ENCODE measurements around the gene ASIC4. TPM values are rescaled to one million over a fixed set of nuclear protein-coding genes. Genes with fewer than 3 reads are reported as not detected.

The ASIC4 gene
- total RNA-seq, 1 experiment from 2014 or later, result 0.11 TPM

DNA sequence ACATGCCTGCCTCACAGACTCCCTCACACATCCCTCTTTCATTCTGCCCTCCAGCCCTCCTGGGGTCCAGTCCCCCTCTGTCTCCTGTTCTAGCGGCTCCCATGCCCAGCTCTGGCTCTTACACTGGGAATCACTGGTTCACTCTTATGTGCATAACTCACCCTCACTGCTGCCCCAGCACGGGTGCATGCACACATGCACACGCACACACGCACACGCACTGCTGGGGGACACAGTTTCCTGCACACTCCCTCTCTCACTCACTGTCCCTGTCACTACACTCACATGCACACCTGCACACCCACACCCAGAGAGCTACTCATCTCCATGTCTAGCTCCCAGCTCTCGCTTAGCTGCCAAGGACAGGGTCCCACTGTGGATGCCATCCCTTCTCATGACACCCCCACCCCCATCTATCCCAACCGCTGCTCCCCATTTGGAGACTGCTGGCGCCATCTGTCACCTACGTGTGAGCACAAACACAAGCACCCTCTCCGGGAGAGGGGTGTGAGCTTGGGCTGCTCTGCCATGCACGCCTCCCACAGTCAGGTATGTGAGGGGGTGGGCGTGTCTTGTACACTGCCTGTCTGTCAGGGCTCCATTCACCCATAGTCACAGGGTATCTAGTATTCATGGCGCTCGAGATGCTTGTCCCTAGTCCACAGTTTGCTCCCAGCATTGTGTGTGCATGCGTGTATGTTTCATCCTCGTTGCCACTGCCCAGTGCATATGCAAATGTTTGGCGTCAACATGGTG, 1.8 kb downstream of the ASIC4 start:
- Histone ChIP-seq H3K27ac (ENCODE audit: low read length) (no peak overlapping the region), H3K4me1 (ENCODE audit: insufficient read depth, low read length) (peaks cover 3% of the 10 kb centered on the region; the same call in 1 of the 2 replicates), H3K79me2 (ENCODE audit: low read length) (no peaks in the 10 kb centered on the region), H3K9me3 (ENCODE audit: low read length) (no peaks in the 10 kb centered on the region), H3K4me2 (ENCODE audit: low read length) (no peak overlapping the region), H3K27me3 (ENCODE audit: low read length) (peaks cover 37% of the 10 kb centered on the region), H3K9ac (ENCODE audit: low read length) (no peak overlapping the region), H3K9me2 (replicated peaks; ENCODE audit: low read length) (no peaks in the 10 kb centered on the region), H3K4me3 (ENCODE audit: low read length) (no peak overlapping the region), H4K20me1 (ENCODE audit: low read length) (no peaks in the 10 kb centered on the region), H3K36me3 (ENCODE audit: low read depth, low read length) (no peaks in the 10 kb centered on the region), H3F3A (ENCODE audit: low read length, unreplicated experiment) (no peaks in the 10 kb centered on the region), H2AFZ (ENCODE audit: low read length) (no peak overlapping the region)
- TF ChIP-seq EZH2phosphoT487 (IDR thresholded peaks at IDR 0.05; ENCODE audit: borderline replicate concordance, low read length), result no peak
- no peak for TF ChIP-seq EZH2 (IDR thresholded peaks at IDR 0.05; ENCODE audit: low read length, unreplicated experiment)
- TF ChIP-seq, protein P1, sequence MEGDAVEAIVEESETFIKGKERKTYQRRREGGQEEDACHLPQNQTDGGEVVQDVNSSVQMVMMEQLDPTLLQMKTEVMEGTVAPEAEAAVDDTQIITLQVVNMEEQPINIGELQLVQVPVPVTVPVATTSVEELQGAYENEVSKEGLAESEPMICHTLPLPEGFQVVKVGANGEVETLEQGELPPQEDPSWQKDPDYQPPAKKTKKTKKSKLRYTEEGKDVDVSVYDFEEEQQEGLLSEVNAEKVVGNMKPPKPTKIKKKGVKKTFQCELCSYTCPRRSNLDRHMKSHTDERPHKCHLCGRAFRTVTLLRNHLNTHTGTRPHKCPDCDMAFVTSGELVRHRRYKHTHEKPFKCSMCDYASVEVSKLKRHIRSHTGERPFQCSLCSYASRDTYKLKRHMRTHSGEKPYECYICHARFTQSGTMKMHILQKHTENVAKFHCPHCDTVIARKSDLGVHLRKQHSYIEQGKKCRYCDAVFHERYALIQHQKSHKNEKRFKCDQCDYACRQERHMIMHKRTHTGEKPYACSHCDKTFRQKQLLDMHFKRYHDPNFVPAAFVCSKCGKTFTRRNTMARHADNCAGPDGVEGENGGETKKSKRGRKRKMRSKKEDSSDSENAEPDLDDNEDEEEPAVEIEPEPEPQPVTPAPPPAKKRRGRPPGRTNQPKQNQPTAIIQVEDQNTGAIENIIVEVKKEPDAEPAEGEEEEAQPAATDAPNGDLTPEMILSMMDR (conservative IDR thresholded peaks at IDR 0.05; ENCODE audit: low read depth, low read length), result no peak
- intact Hi-C loops (cut with micrococcal nuclease), result no loop called here
- ATAC-seq (no peak), DNase-seq (no peak)
- no TSS peak for BruUV-seq (replicated peaks)
- ChIA-PET POLR2A (ENCODE audit: unreplicated experiment) (no interaction called here), CTCF (no interaction called here)

DNA sequence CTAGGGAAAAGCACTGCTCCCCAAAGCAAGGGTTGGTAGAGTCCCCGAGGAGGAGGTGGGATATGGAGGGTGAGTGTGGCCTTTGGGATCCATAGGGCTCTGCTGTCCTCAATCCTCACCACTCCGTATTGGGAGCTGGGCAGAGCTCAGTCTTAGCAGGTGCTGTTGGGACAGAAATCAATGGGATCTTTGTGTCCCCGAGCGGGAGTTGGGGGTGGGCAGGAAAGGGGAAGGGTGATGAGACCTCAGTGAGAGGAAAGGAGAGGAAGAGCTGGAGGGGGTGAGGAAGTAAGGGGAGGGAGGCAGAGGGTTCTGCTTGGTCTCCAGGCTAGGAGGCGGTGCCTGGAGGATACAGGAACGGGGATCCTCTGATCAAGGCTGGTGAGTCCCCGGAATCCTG, 2.6 kb downstream of the ASIC4 start:
- Histone ChIP-seq H3K9me2 (replicated peaks; ENCODE audit: low read length) (no peaks in the 10 kb centered on the region), H3K9me3 (ENCODE audit: low read length) (no peaks in the 10 kb centered on the region), H3K4me2 (ENCODE audit: low read length) (no peak overlapping the region), H3K9ac (ENCODE audit: low read length) (no peak overlapping the region), H2AFZ (ENCODE audit: low read length) (no peak overlapping the region), H4K20me1 (ENCODE audit: low read length) (no peaks in the 10 kb centered on the region), H3K36me3 (ENCODE audit: low read depth, low read length) (no peaks in the 10 kb centered on the region), H3F3A (ENCODE audit: low read length, unreplicated experiment) (no peaks in the 10 kb centered on the region), H3K27me3 (ENCODE audit: low read length) (peaks cover 30% of the 10 kb centered on the region), H3K4me1 (ENCODE audit: insufficient read depth, low read length) (peaks cover 12% of the 10 kb centered on the region), H3K27ac (ENCODE audit: low read length) (no peak overlapping the region), H3K4me3 (ENCODE audit: low read length) (no peak overlapping the region), H3K79me2 (ENCODE audit: low read length) (no peaks in the 10 kb centered on the region)
- CTCF ChIA-PET, result no interaction called here
- POLR2A ChIA-PET (ENCODE audit: unreplicated experiment), result no interaction called here
- intact Hi-C loops (cut with micrococcal nuclease), result no loop called here
- DNase-seq (no peak), ATAC-seq (no peak)
- TF ChIP-seq, protein P1 (conservative IDR thresholded peaks at IDR 0.05; ENCODE audit: low read depth, low read length), result no peak
- TF ChIP-seq EZH2phosphoT487 (IDR thresholded peaks at IDR 0.05; ENCODE audit: borderline replicate concordance, low read length) (no peak), EZH2 (IDR thresholded peaks at IDR 0.05; ENCODE audit: low read length, unreplicated experiment) (no peak)
- no TSS peak for BruUV-seq (replicated peaks)

Data from PC-3 (cell line).